GM19239 (cell line): ENCODE data around the gene BACH2.
"Not testable (repeated sequence)": the region's sequence is repeated elsewhere in the genome, so short reads cannot be mapped to it uniquely, and the experiment has no call there.

ENCODE experiments used
- DNase-seq: peaks from one replicate; pipeline ENCODE4 v3.0.0; 2011; ENCODE audit warnings: low spot score; ENCODE audit not compliant: insufficient read length
- FAIRE-seq: peaks from 2 replicates; lab custom pipeline; 2011; peaks lifted over from hg19 to GRCh38; lab: Jason Lieb, UNC

Gene BACH2

DNA sequence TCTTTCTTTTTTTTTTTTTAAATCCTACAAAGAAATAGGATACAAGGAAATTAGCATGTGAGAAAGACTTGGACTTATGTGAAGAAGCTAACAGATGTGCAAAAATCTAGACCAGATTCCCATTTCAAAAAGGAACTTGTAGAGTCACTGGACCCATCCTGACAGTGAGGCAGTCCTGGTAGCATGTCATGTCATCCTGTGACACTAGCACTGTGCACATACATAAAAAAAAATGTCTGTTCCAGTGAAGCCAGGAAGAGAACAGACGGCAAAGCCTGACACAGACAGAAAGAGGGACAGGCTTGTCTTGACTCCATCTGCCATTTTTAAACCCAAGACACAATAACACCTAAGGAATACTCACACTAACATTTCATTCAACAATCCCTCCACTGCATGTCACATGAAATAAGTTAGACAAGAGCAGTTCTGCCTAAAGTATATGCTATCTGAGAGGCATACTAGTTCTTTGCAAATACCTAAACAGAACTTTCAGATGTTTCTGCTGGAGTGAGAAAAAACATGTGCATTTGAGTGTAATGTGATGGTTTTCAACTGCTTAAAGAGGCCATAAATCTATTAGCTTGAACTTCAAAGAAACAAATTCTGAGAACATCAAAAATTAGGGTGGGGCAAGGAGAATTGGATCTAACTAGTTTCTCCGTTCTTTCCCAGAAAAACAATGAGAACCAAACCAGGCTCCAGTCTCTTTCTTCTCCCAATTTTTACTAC is 159.6 kb downstream of the BACH2 start:
- FAIRE-seq: no peak

DNA sequence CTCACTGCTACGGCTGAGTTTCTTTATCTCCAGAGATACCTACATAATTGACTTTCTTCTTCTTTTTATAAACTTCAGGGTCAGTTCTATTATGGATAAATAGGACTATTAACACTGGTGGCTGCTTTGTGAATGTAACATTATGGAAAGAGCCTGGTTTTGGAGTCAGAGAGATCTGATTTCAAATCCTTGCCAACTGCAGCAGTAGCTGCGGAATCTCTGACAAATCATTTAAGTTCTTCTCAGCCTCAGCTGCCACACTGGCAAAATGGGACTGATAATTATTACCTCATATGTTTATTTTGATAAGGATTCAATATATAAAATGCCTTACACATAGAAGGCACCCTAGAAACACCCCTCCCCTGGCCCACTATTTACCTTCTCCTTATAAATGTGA is 160.5 kb downstream of the BACH2 start:
- no peak for FAIRE-seq
- DNase-seq: no peak

More for the DNA sequence above, 159.6 kb downstream of the BACH2 start:
- no peak for DNase-seq

DNA sequence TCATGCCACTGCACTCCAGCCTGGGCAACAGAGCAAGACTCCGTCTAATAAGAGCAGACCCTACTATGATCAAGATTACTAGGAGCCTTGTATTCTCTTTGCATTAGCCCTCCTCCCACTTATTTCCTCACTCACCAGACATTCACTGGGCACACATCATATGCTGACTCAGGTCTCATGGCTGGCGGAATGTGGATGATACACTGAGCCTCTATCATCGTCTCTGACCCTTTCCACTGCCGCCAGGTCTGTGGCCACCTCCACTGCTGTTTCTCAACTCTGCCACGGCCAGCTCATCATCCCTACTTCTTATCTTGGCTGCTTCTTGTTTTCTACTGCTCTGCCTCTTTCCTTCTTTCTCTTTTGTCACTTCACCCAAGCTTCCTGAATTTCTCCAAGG is 161.0 kb downstream of the BACH2 start:
- no peak for FAIRE-seq
- no peak for DNase-seq

DNA sequence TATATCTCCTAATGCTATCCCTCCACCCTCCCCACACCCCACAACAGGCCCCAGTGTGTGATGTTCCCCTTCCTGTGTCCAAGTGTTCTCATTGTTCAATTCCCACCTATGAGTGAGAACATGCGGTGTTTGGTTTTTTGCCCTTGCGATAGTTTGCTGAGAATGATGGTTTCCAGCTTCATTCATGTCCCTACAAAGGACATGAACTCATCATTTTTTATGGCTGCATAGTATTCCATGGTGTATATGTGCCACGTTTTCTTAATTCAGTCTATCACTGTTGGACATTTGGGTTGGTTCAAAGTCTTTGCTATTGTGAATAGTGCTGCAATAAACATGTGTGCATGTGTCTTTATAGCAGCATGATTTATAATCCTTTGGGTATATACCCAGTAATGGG is 163.0 kb downstream of the BACH2 start:
- not testable (repeated sequence) for FAIRE-seq, DNase-seq

DNA sequence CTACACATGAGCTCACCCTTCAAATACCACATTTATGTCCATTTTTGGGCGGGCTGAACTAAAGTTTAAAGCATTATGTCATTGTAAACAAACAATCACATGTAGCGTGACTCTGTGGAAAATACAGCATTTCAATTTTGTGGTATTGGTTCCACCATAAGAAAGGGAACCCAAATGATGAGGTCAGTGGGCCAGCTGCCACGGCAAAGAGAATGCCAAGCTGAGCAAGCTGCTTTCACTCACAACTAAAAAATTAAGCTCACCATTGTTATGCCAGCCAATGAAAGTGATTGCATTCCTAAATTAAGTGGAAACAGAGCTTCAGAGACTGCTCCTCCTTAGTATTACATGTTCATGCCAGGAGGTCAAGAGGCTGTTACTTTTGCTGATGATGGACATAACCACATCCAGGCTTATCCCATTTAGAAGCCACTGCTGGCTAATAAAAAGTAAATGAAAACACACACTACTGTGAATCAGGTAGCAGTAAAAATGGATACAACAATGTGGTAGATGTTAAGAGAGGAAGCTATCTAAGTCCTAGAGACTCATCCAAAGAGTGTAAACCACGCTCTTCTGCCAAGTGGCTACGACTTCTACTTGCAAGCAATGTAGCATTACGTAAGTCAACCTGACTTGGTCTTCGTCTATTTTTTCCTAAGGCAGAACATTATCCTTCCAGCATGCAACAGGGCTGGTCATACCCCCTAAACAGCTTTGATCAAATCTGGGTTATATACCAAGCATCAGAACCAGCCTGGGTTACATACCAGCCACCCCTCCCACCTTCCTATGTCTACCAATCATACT is 164.8 kb downstream of the BACH2 start:
- DNase-seq (no peak), FAIRE-seq (no peak)

DNA sequence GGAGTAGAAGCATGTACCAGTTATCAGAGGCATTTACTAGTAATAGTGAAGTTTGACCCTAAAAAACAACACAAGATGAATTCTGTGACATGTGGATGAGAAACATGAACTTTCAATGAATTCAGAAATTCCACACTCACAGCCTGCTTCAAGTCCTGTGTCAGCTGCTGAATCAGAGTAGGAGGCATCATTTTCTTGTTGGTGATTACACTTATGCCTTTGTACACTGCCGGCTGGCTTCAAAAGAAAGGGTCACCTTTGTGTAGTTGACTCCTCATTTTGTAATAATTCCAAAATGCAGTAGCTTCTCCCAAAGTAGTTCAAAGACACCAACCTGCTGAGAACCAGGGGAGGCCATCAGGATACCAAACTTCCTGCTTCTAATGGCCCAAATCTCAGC is 165.5 kb downstream of the BACH2 start:
- DNase-seq (no peak), FAIRE-seq (no peak)

GRCh38 chr6:90128687-90129086 is 168.0 kb downstream of the BACH2 start:
- not testable (repeated sequence) for DNase-seq, FAIRE-seq

DNA sequence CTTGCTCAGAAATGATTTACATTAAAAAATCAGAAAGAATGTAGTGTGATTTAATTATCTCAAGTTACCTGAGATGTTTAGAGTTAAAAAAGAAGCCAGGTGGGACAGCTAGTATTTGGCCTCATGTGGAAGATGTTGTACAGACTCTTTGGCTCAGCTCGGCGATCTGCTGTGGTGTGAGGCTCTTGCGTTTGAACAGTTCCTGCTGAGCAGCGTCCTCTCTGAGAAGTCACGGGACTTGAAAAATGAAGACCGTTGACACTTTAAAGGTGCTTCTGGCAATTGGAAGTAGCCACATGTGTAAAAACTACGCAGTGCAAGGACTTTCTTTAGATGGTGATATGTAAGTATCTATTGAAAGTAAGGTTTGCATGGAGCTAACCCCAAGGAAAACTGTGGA is 169.0 kb downstream of the BACH2 start:
- DNase-seq: no peak
- FAIRE-seq: no peak

DNA sequence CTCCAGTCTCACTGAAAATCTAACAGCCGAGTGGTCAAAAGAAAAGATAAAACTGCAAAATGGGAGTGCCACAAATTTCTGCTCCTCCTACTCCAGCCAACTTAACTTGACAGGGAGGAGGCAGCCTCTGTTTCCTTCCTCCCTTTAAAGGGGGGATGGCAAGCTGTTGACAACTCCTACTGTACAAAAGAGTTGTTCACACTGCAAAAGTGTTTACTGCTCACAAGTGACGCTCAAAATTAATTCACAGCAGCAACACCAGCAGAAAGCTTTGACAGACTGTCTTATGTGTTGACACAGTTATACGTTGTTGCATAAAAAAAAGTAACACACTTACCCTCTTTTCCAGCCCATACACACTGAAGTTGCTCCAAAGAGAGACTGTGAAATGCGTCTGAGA is 169.8 kb downstream of the BACH2 start:
- DNase-seq: no peak

GRCh38 chr6:90126181-90126580 is 170.5 kb downstream of the BACH2 start:
- DNase-seq (no peak), FAIRE-seq (no peak)

More for the DNA sequence above, 169.8 kb downstream of the BACH2 start:
- no peak for FAIRE-seq

DNA sequence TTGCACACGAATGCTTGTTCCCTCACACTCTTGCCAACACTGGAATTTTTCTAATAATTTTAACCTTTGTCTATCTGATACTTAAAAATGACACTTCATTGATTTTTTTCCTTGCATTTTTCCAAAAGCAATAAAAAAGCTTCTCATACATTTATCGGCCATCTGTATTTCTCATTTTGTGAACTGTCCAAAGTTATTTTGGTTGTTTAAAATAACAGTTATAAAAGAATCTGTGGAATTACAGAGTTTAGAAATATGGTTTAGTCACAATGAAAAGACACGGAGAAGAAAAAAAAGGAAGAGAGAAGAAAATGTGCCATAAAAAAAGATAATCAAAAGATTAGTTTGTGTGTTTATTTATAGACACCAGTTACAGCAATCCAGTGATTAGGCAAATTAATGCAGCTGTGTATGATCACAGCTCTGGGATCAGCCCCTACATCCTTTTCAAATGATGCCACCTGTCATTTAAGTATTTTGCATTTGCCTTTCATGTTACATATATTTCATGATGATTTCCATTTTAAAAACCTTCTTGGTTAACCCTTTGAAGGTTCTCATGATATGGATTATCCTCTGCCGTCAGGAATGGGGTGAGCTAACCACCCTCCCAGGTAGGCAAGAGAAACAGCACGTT is 171.7 kb downstream of the BACH2 start:
- DNase-seq (no peak), FAIRE-seq (no peak)

DNA sequence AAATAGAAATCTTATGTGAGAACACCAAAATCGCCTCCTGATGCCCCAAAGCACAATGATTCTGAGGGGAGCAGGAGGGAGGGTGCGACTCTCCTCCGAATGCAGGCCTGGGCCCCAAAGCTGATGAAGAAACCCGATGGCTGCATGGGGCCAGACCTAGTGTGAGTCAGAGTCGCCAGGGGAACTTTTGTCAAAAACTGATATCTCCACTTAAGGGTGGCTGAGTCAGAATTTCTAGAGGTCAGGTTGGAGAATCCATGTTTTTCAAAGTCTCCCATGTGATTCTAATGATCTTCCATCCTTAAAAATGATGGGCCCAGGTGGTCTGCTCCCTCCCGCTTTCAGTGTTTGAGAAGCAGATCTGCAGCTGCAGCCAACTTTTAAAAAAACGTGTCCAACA is 172.8 kb downstream of the BACH2 start:
- no peak for FAIRE-seq
- DNase-seq: no peak

GRCh38 chr6:90121982-90122381 is 174.7 kb downstream of the BACH2 start:
- no peak for FAIRE-seq

GRCh38 chr6:90120327-90120726 is 176.3 kb downstream of the BACH2 start:
- no peak for DNase-seq
- no peak for FAIRE-seq

More at GRCh38 chr6:90121982-90122381, 174.7 kb downstream of the BACH2 start:
- no peak for DNase-seq

- DNase-seq (no peak), FAIRE-seq (no peak)
Observed at GRCh38 chr6:90119618-90120017, 177.0 kb downstream of the BACH2 start.

DNA sequence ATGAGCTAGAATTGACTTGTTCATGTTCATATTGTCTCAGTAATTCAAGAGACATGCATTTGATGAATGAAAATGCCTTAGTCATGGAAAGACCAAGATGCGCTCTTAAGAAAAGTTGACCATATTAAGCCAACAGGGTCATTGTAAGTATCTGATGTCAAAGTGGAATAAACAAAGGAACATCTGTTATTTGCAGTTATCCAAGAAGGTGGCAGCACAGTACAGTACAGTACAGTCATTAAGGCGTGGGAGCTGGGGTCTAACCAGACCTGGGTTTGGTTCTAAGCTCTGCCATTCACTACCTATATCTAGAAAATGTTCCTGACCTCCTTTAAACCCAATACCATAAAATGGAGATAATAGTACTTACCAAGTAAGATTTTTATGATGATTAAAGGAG is 178.1 kb downstream of the BACH2 start:
- FAIRE-seq: no peak
- DNase-seq: no peak

GRCh38 chr6:90118069-90118468 is 178.6 kb downstream of the BACH2 start:
- no peak for DNase-seq
- no peak for FAIRE-seq

GRCh38 chr6:90116126-90116525 is 180.5 kb downstream of the BACH2 start:
- DNase-seq, FAIRE-seq: not testable (repeated sequence)

- no peak for DNase-seq
- FAIRE-seq: no peak
Observed at GRCh38 chr6:90113389-90113788, 183.3 kb downstream of the BACH2 start.

DNA sequence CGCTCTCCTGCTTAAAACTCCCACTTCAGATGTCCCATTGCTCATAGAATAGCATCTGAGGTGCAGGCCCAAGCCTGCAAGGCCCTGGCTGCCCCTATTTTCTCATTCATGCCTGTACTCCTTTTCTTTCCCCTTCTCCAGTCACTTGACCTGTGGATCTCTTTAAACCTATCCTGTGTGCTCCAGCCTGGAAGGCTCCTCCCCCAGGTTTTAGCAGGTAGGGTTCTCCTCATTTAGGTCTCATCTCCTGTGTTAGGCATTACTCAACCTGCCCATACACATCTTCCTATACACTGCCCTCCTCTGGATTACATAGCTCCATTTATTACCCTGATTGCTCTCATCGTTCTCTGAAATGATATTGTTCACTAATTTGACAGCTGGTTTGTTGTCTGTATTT is 185.3 kb downstream of the BACH2 start:
- DNase-seq: no peak
- no peak for FAIRE-seq

DNA sequence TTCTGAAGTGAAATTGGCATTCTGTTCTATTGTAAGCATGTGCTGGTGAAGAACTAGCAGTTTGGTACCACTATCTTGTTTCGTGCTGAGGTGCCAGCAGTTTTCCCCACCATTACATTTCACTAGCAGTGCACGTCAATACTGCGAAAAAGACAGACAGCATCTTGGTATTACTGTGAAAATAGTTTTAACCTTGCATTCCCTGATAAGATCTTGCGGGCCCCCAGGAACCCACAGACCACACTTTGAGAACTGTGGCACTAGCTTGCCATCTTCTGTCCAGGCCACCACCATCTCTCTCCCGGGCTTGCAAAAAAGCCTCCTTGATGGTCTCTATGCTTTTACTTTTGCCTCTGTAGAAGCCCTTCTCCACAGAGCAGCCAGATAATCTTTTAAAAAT is 185.7 kb downstream of the BACH2 start:
- no peak for FAIRE-seq
- no peak for DNase-seq
